Measurements from ENCODE around the gene MGLL.

MGLL gene

DNA sequence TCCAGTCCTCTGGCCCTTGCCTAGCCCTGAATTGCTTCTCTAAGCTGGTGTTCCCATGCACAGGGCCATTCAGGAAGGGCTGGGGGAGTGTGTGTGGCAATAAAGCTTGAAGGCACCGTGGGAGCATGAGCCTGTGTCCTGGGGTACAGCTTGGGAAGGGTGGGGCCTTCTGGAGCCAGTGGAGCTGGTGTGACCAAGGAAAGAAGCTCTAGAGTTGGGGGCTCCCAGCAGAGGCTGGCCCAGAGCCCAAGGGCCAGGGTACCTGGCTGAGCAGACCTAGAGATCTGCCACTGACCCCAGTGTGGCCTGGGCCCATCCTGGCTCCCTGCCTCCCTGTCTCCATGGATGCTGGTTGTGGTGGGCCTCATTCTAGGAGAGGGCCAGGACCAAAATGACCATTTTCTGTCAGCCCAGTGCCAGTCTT, 141.5 kb downstream of the MGLL start:
- Histone ChIP-seq H3K4ac (ENCODE audit: low read depth, low read length) (no peak overlapping the region), H2BK15ac (replicated peaks; ENCODE audit: low read depth) (no peak overlapping the region), H2BK120ac (ENCODE audit: low read depth, low read length) (no peak overlapping the region), H2BK5ac (ENCODE audit: low read length) (no peak overlapping the region), H3K4me1 (ENCODE audit: control insufficient read depth, low read depth, low read length) (no peaks in the 10 kb centered on the region), H4K5ac (ENCODE audit: low read length) (no peak overlapping the region), H3K4me3 (ENCODE audit: low read length) (no peak overlapping the region), H3K27me3 (ENCODE audit: insufficient read depth, low read length, poor library complexity) (no peaks in the 10 kb centered on the region), H3K56ac (ENCODE audit: low read length) (no peak overlapping the region), H3K79me1 (ENCODE audit: low read length) (no peaks in the 10 kb centered on the region), H3K23ac (ENCODE audit: low read length) (no peak overlapping the region), H3K9ac (ENCODE audit: low read length) (no peak overlapping the region), H4K8ac (ENCODE audit: low read depth, low read length) (no peak overlapping the region), H3K4me2 (ENCODE audit: low read length) (no peak overlapping the region), H3K18ac (ENCODE audit: low read length) (no peak overlapping the region), H3K36me3 (ENCODE audit: control insufficient read depth, insufficient read depth, low read length) (no peaks in the 10 kb centered on the region), H3K79me2 (ENCODE audit: control insufficient read depth, insufficient read depth, low read length) (no peaks in the 10 kb centered on the region), H3K27ac (ENCODE audit: low read depth, low read length) (no peak overlapping the region), H2AK5ac (ENCODE audit: low read length) (no peak overlapping the region)
- WGBS (ENCODE audit: extremely low coverage, insufficient coverage, low lambda C conversion rate): no CpG with 5 or more reads among the region's 1 CpG
- DNase-seq: no peak

GRCh38 chr3:127680146-127680661, 142.1 kb downstream of the MGLL start:
- no peak for DNase-seq
- no peak overlapping the region for H3K27ac ChIP-seq (ENCODE audit: low read depth, low read length)
- no peak overlapping the region for H3K9ac ChIP-seq (ENCODE audit: low read length)
- no peak overlapping the region for H2AK5ac ChIP-seq (ENCODE audit: low read length)
- H4K8ac ChIP-seq (ENCODE audit: low read depth, low read length): no peak overlapping the region
- no peak overlapping the region for H4K5ac ChIP-seq (ENCODE audit: low read length)
- H3K4me3 ChIP-seq (ENCODE audit: low read length): no peak overlapping the region
- no peak overlapping the region for H3K56ac ChIP-seq (ENCODE audit: low read length)
- no peaks in the 10 kb centered on the region for H3K79me1 ChIP-seq (ENCODE audit: low read length)
- no peaks in the 10 kb centered on the region for H3K36me3 ChIP-seq (ENCODE audit: control insufficient read depth, insufficient read depth, low read length)
- no peaks in the 10 kb centered on the region for H3K4me1 ChIP-seq (ENCODE audit: control insufficient read depth, low read depth, low read length)
- no peak overlapping the region for H3K23ac ChIP-seq (ENCODE audit: low read length)
- H2BK120ac ChIP-seq (ENCODE audit: low read depth, low read length): no peak overlapping the region
- no peak overlapping the region for H2BK15ac ChIP-seq (replicated peaks; ENCODE audit: low read depth)
- no peak overlapping the region for H3K4me2 ChIP-seq (ENCODE audit: low read length)
- H3K18ac ChIP-seq (ENCODE audit: low read length): no peak overlapping the region
- no CpG with 5 or more reads among the region's 21 CpGs for WGBS (ENCODE audit: extremely low coverage, insufficient coverage, low lambda C conversion rate)
- H3K4ac ChIP-seq (ENCODE audit: low read depth, low read length): no peak overlapping the region
- H2BK5ac ChIP-seq (ENCODE audit: low read length): no peak overlapping the region
- H3K27me3 ChIP-seq (ENCODE audit: insufficient read depth, low read length, poor library complexity): no peaks in the 10 kb centered on the region
- H3K79me2 ChIP-seq (ENCODE audit: control insufficient read depth, insufficient read depth, low read length): no peaks in the 10 kb centered on the region

GRCh38 chr3:127679534-127680145, 142.7 kb downstream of the MGLL start:
- no CpG with 5 or more reads among the region's 21 CpGs for WGBS (ENCODE audit: extremely low coverage, insufficient coverage, low lambda C conversion rate)
- no peaks in the 10 kb centered on the region for H3K79me2 ChIP-seq (ENCODE audit: control insufficient read depth, insufficient read depth, low read length)
- H2AK5ac ChIP-seq (ENCODE audit: low read length): no peak overlapping the region
- H3K4me3 ChIP-seq (ENCODE audit: low read length): no peak overlapping the region
- no peak overlapping the region for H4K8ac ChIP-seq (ENCODE audit: low read depth, low read length)
- no peak overlapping the region for H3K56ac ChIP-seq (ENCODE audit: low read length)
- no peak overlapping the region for H2BK15ac ChIP-seq (replicated peaks; ENCODE audit: low read depth)
- no peaks in the 10 kb centered on the region for H3K4me1 ChIP-seq (ENCODE audit: control insufficient read depth, low read depth, low read length)
- no peak overlapping the region for H3K4ac ChIP-seq (ENCODE audit: low read depth, low read length)
- DNase-seq: no peak
- no peak overlapping the region for H2BK5ac ChIP-seq (ENCODE audit: low read length)
- no peak overlapping the region for H3K18ac ChIP-seq (ENCODE audit: low read length)
- no peaks in the 10 kb centered on the region for H3K27me3 ChIP-seq (ENCODE audit: insufficient read depth, low read length, poor library complexity)
- H2BK120ac ChIP-seq (ENCODE audit: low read depth, low read length): no peak overlapping the region
- H4K5ac ChIP-seq (ENCODE audit: low read length): no peak overlapping the region
- H3K9ac ChIP-seq (ENCODE audit: low read length): no peak overlapping the region
- H3K36me3 ChIP-seq (ENCODE audit: control insufficient read depth, insufficient read depth, low read length): no peaks in the 10 kb centered on the region
- H3K4me2 ChIP-seq (ENCODE audit: low read length): no peak overlapping the region
- H3K23ac ChIP-seq (ENCODE audit: low read length): no peak overlapping the region
- H3K27ac ChIP-seq (ENCODE audit: low read depth, low read length): no peak overlapping the region
- no peaks in the 10 kb centered on the region for H3K79me1 ChIP-seq (ENCODE audit: low read length)

DNA sequence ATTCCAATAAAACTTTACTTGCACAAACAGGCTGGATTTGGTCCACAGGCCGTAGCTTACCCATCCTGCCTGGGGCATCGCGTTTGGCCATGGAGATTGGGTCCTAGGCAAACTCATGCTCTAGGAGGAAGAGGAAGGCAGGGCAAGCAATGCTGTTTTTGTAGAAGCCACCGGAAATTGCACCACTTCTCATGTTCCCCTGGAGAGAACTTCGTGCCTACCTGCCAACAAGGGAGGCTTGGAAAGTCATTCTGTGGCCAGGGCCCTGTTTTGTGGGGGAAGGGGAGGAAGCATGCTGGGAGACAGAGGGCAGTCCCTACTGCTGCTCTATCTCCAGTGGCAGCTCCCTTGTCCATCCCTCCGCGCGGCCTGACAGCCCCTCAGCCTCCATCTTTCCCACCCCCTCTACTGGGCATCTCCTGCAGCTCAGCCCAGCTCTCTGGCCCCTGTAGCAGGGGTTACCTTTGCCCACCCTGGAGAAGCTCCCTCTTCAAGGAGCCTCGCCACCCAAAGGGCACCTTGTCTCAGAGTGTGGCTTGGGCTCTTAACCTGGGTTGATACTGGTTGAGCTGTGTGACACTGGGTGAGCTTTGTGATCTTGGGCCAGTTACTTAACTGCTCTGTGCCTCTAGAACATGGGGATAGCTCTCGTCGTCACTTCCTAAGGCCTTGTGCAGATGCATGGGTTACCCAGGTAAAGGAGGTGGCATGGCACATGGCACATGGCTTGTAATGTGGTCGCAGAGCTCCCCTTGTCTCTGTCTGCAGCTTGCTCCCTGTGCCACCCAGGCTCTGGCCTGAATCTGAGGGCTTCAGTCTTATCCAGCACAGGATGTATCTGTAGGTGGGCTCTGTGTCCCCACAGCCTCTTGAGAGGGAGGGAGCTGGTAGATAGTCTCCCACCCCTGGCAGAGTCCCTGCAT, 143.4 kb downstream of the MGLL start:
- no peak overlapping the region for H2AK5ac ChIP-seq (ENCODE audit: low read length)
- no peak overlapping the region for H4K8ac ChIP-seq (ENCODE audit: low read depth, low read length)
- H3K9ac ChIP-seq (ENCODE audit: low read length): no peak overlapping the region
- H2BK15ac ChIP-seq (replicated peaks; ENCODE audit: low read depth): no peak overlapping the region
- no peak overlapping the region for H2BK5ac ChIP-seq (ENCODE audit: low read length)
- H3K36me3 ChIP-seq (ENCODE audit: control insufficient read depth, insufficient read depth, low read length): no peaks in the 10 kb centered on the region
- H3K79me1 ChIP-seq (ENCODE audit: low read length): no peaks in the 10 kb centered on the region
- no peak overlapping the region for H3K23ac ChIP-seq (ENCODE audit: low read length)
- H3K79me2 ChIP-seq (ENCODE audit: control insufficient read depth, insufficient read depth, low read length): no peaks in the 10 kb centered on the region
- H3K27ac ChIP-seq (ENCODE audit: low read depth, low read length): no peak overlapping the region
- H4K5ac ChIP-seq (ENCODE audit: low read length): no peak overlapping the region
- H3K4me3 ChIP-seq (ENCODE audit: low read length): no peak overlapping the region
- no peak overlapping the region for H3K18ac ChIP-seq (ENCODE audit: low read length)
- no peaks in the 10 kb centered on the region for H3K27me3 ChIP-seq (ENCODE audit: insufficient read depth, low read length, poor library complexity)
- no peak for DNase-seq
- no peak overlapping the region for H3K4me2 ChIP-seq (ENCODE audit: low read length)
- peak overlapping the region; percentile 3 for H3K56ac ChIP-seq (ENCODE audit: low read length)
- H3K4ac ChIP-seq (ENCODE audit: low read depth, low read length): no peak overlapping the region
- H3K4me1 ChIP-seq (ENCODE audit: control insufficient read depth, low read depth, low read length): no peaks in the 10 kb centered on the region
- WGBS (ENCODE audit: extremely low coverage, insufficient coverage, low lambda C conversion rate): no CpG with 5 or more reads among the region's 12 CpGs
- no peak overlapping the region for H2BK120ac ChIP-seq (ENCODE audit: low read depth, low read length)

- H3K23ac ChIP-seq (ENCODE audit: low read length): no peak overlapping the region
- H3K56ac ChIP-seq (ENCODE audit: low read length): no peak overlapping the region
- no peak overlapping the region for H3K9ac ChIP-seq (ENCODE audit: low read length)
- H2AK5ac ChIP-seq (ENCODE audit: low read length): no peak overlapping the region
- H2BK120ac ChIP-seq (ENCODE audit: low read depth, low read length): no peak overlapping the region
- no peaks in the 10 kb centered on the region for H3K36me3 ChIP-seq (ENCODE audit: control insufficient read depth, insufficient read depth, low read length)
- H3K18ac ChIP-seq (ENCODE audit: low read length): no peak overlapping the region
- H3K79me2 ChIP-seq (ENCODE audit: control insufficient read depth, insufficient read depth, low read length): no peaks in the 10 kb centered on the region
- no peak overlapping the region for H4K5ac ChIP-seq (ENCODE audit: low read length)
- no peak overlapping the region for H2BK15ac ChIP-seq (replicated peaks; ENCODE audit: low read depth)
- no peak overlapping the region for H3K4me3 ChIP-seq (ENCODE audit: low read length)
- no peaks in the 10 kb centered on the region for H3K79me1 ChIP-seq (ENCODE audit: low read length)
- DNase-seq: no peak
- WGBS (ENCODE audit: extremely low coverage, insufficient coverage, low lambda C conversion rate): no CpG with 5 or more reads among the region's 8 CpGs
- H3K4me1 ChIP-seq (ENCODE audit: control insufficient read depth, low read depth, low read length): no peaks in the 10 kb centered on the region
- no peak overlapping the region for H3K27ac ChIP-seq (ENCODE audit: low read depth, low read length)
- H3K27me3 ChIP-seq (ENCODE audit: insufficient read depth, low read length, poor library complexity): no peaks in the 10 kb centered on the region
- no peak overlapping the region for H3K4ac ChIP-seq (ENCODE audit: low read depth, low read length)
- no peak overlapping the region for H2BK5ac ChIP-seq (ENCODE audit: low read length)
- no peak overlapping the region for H4K8ac ChIP-seq (ENCODE audit: low read depth, low read length)
- no peak overlapping the region for H3K4me2 ChIP-seq (ENCODE audit: low read length)
Observed at GRCh38 chr3:127678315-127678599, 144.1 kb downstream of the MGLL start.

All from mesendoderm (in vitro differentiated cells).